ENCODE data around the gene ARHGAP20.

ARHGAP20 gene

DNA sequence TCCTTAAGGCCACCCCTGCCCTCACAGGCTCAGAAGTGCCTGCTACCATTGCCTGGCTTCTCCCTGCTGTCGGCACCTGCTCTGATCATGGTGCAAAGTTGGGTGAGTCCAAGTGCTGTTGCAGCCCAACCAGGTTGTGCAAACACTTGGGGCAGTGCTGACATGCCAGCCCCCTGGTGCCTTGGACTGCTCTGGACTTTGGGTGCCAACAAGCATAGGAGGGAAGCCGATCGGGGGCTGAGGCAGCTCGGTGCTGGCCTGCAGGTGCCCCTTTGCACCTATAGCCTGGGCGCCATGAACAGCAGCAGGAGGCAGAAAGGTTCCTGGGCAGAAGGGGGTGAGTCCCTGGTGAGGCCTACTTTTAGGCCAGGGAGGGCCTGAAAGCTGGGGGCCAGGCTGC lies 113.0 kb downstream of the ARHGAP20 start:
- no peak for DNase-seq

DNA sequence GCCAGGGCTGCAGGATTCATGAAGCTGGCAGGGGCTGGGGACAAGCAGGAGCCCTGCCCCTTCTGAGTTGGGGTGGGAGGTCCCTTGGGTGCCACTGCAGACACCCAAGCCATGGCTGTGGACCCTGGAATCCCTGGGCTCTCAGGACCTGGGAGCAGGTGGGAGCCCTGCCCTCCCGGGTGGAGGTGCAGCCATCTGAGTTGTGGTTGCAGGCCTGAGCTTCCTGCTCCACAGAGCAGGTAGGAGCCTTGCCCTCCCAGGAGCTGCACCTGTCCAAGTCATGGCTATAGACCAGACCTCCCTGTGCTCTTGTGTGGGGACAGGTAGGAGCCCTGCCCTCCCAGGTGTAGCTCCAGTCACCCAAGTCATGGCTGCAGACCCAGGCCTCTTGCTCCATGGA lies 113.5 kb downstream of the ARHGAP20 start:
- DNase-seq, result no peak

DNA sequence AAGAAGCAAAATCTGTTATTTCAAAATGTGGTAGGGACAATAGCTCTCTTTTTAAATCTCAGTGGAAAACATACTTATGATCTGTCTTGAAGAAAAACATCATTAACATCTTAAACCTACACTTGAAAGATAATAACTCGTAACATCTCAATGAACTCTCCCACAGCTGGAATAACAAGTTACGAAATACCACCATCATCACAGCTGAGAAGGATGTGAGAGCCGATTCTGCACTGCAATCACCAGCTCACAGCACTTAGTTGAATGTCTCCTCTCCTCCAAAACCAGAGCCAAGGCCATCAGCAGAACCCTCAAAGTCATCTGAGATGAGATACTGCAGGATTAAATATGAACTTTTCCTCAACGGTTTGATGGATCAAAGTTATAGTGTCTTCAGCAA lies 124.3 kb downstream of the ARHGAP20 start:
- DNase-seq, result no peak

DNA sequence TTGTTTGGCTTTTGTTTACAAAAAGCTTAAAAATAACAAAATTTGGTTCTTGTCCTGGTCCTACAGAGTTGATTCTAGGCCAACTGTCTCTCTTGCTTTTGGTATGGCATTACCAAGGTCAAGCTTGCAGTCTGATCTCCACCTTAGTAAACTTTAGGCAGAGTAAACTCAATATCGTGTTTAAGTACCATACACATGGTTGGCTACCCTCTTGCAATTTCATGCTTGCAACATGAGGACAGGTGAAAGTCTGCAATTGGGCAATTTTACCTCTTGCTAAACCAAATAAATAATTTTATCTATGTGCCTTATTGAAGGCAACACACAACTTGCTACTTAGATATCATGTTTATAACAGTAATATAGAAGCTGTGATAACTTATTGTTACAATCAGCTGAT lies 125.1 kb downstream of the ARHGAP20 start:
- DNase-seq, result no peak

DNA sequence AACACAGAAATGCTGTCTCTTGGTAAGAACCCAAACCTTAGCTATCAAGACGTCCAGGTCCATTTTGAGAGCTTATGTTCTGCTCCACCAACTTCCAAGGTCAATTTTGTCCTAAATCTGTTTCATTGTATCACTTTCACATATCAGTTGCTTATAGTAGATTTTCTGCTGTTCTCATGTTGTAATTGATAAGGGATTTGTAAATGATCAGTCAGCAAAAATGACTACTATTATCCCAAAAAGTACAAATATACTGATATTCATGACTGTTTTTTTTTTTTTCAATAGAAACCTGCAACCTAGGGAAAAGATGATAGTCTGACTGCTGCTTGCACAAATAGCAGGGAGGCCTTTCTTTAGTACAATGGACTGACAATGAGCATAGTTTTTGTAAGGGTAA lies 128.1 kb downstream of the ARHGAP20 start:
- DNase-seq, result no peak

DNA sequence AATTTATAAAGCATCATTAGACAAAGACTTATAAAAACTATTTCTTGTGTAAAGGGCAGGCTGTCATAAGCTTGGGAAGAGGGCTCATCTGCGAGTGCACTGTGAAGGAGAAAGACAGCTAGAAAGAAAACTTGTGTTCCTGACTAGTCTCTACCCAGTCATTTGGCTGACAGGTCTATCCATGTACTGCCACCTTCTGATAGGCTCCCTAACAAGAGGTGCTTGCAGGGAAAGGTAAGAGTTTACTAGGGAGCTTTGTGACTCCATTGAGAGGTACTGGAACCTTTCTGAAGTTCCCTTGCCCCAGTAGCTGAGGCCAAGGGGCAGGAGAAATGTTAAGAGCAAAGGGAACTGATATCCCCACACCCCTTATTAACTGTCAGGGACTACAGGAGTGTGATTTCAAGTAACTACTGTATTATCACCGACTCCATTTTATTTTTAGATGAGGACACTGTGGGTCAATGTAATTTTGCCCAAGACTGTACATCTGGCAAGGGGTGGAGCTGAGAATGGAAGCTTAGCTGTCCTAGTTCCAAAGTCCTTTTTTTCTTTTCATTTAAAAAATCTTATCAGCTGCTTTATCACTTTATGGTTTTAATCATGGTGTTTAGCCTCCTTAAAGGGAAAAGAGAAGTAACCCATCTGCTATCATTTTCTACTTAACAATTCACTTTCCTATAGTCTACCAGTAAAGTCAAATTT lies 129.4 kb downstream of the ARHGAP20 start:
- no peak for DNase-seq

DNA sequence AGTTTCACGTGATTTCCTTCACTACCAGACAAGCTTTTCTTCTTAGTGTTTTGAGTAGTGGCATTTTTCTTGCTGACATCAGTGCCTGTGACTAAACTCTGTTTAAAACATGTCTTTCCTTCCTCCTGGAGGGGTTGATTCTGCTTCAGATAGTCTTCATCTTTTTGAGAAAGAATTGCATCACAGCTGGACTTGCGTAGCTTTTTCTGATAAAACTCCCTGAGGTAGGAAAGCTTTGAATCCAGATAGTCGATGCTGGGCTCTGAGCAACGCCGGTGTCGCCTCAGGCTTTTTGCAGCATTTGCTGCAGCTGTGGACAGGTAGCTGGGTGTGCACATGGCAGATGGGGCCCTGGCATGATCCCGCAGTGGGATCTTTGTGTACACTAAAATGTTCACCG lies 131.7 kb downstream of the ARHGAP20 start:
- no peak for DNase-seq

DNA sequence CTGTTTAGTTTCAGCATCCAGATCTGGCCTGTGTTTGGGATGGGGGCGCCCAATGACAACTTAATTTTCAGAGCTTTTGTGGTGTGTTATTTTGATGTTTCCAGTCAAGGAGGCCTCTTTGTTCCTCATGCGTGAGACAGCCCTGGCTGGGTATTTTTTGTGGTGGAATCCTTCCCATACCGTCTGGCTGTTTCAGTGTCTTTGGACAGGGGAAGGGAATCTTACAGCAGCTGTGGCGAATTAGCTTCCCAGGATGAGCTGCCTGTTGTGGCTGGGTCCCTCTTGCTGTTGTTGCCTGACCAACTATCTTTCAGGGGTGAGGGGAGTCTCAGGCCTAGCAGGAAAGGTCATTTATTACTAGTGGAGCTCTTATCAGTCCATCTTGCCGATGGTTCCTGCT lies 138.8 kb downstream of the ARHGAP20 start:
- DNase-seq, result no peak

DNA sequence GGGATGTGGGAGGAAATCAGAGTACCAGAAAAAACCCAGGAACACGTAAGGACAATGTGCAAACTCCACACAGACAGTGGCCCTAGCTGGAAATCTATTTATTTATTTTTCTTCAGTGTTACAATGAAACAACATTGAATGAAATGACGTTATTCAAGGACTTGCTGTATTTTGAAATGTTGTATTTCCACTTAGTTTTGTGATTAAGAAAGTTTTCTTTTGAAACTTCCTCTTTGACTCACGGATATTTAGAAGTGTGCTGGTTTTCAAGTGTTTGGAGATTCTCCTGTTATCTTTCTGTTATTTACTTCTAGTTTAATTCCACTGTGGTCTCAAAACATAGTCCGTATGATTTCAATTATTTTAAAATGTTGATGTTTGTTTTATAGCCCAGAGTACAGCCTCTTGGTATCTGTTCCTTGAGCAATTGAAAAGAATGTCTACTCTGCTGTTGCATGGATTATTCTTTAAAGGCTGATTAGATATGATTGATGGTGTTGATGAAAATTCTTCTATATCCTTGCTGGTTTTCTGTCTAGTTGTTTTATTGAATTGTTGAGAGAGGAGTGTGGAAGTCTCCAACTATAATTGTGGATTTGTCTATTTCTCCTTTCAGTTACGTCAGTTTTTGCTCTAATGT lies 141.0 kb downstream of the ARHGAP20 start:
- no peak for DNase-seq

DNA sequence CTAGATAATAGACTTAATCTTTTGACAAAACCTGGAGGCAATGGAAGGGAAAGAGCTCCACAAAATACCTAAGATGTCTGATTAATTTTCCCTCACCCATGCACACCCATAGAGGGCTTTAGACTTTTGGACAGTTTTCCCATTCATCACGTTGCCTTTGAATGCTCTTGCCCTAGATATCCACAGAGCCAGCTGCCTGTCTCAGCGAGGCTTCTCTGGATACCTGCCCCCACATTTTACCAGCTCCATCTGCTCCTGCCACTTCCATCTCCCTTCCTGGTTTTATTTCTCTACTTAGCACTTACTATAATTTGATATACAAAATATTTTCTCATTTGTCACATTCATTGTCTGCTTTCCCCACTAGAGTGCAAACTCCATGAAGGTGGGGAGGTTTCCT lies 145.7 kb downstream of the ARHGAP20 start:
- DNase-seq, result no peak

DNA sequence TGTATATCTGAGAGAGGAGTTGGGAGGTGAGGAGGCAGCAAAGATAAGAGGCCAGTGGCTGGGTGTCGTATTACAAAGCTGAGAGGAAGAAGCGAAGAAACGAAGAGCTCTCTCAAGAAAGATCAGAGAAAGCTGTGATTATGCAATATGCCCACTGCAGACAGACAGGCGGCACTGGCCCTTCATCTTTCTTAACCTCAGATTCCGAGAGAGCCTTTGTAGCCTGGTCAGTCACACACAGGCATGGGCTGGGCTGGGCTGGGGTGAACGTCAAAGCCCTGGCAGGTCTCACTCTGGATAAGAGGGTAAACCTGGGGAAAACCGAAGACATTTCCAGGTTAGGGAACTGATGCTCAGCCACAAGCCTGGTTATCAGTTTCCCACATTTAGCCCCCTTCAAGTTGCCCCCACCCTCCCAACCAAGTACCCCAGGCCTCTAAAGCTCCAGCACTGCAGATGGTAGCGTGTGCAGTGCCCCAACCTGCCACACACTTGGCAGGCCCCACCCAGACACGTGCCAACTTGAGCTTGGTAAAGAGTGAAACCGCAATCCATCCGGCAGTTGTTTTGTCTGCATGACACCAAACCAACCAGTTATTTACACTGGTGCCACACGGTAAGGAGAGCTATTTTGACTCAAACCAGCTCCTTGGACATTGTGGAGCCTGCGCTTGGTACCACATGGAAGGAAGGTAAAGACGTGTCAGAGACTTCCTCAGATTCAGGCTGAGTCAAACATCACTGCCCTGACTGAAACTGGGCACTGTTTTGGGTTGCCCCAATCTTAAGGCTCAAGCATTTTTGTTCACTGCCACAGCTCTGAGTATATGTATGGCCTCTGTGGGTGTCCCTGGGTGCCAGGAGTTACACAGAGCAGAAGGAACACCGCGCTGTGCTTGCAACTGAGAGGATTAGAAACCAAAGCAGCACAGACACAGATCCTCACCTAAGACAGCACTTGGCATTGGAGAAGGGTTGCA lies 146.6 kb downstream of the ARHGAP20 start:
- peak; percentile 11 for DNase-seq

DNA sequence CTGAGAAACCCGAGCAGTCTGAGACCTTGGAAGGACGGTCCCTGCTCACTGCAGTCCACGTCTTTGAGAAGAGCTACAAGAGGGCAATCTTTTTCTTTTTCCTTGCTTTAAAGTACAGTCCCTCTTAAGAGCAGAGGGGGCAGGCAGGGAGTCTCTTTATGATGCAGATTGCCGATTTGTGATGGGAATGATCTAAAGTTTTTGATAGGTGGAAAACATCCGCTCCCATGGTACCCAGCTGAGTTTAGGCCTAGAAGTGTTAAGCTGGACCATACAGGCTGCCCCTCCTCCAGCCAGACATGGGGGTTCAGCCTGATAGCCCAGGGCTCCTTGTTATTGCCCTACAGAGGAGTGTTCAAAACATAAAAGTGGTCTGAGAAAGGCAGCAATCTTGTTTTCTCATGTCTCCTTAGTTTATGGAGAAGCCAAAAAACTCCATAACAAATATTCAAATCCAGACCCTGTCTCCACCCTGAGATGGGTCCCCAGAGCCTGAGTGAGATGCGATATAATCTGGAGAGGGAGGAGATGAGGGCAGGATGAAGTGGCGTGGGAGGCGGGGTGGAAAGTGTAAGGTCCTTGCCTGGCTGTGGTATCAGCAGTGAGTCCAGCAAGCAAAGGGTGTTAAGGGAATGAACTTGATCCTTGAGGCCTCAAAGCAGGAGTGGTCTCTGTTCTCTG lies 147.4 kb downstream of the ARHGAP20 start:
- no peak for DNase-seq

DNA sequence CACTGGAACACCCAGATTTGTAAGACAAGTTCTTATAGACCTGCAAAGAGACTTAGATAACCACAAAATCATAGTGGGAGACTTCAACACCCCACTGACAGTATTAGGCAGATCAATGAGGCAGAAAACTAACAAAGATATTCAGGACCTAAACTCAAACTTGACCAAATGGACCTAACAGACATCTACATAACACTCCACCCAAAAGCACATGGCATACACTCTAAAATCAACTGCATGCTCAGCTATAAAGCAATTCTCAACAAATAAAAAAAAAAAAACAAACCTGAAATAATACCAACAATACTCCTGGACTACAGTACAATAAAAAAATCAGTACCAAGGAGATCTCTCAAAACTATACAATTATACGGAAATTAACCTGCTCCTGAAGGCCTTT lies 167.5 kb downstream of the ARHGAP20 start:
- DNase-seq, result no peak

DNA sequence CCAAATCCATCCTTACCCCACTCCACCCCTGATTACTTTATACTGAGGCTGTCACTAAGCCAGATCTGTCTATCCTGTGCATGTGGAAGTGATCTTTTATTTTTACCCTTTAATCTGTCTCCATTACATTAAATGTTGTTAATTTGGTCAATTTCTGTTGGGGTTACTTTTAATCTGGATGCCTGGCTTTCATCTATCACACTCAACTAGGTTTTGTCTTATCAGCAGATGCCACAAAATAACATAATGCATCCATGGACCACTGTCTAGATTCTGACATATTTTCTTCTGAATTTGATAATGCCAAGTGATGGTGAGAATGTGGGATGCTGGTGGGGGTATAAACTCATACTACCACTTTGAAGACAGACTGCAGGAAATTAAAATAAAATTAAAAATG lies 174.1 kb downstream of the ARHGAP20 start:
- no peak for DNase-seq

DNA sequence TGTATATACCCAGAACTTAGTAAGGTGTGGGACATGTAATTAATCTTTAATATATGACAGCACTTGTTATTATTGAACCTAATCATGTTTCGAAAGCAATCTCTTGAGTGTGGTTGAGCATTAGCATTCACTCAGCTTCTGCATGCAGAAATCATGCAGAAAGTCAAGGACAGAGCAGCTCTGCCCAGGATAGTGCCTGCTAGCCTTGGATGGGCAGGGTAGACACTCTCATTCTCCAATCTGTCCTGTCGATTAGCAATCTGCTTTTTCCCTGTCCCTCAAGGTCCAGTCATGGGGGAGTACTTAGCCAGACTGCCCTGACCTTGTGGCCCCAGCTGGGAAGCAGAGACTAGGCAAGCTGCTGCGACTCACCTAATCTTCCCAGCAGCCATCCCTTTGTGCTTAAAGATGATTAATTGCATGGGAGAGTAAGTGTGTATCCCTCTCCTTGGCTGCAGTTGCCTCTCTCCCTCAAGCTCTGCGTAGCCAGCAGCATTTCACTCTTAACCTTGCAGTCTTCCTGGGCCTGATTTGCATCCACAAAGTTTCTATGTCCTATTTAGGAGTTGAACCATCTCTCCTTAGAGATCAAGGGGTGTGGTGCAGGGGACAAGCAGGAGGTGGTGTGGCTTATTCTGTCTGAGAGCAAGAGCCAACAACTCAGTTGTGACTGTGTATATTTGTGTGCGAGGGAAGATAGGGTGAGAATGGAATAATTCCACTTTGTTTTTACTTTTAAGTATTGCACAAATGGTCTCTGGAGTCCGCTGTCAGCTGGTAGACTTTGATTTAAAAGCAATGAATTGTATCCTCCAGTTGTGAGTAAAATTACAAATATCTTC lies 181.1 kb downstream of the ARHGAP20 start:
- DNase-seq, result no peak

DNA sequence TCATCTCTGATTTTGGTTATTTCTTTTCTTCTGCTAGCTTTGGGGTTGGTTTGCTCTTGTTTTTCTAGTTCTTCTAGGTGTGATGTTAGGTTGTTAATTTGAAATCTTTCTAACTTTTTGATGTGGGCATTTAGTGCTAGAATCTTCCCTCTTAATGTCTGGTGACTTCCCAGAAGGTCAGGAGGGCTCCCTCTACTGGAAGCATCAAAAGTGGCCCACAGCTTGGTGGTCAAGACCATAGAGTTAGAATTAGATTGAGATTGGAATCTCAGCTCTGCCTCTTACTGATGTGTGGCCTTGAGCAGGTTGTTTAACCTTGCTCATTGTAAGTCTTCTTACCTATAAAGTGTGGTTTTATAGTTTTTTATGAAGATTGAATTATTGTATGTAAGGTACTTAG lies 183.2 kb downstream of the ARHGAP20 start:
- DNase-seq, result peak; percentile 47

DNA sequence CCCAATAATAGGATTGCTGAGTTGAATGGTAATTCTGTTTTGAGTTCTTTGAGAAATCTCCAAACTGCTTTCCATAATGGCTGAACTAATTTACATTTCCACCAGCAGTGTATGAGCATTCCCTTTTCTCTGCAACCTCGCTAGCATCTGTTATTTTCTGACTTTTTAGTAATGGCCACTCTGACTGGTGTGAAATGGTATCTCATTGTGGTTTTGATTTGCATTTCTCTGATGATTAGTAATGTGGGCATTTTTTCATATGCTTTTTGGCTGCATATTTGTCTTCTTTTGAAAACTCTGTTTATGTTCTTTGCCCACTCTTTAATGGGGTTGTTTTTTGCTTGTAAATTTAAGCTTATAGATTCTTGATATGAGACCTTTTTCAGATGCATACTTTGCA lies 185.1 kb downstream of the ARHGAP20 start:
- DNase-seq, result no peak

Data from hematopoietic multipotent progenitor cell treated with erythropoietin and hydrocortisone succinate and interleukin-3 and kit ligand, for 6 days (in vitro differentiated cells).